ENCODE measurements around the gene PDE1A.

- TF ChIP-seq, protein P1, sequence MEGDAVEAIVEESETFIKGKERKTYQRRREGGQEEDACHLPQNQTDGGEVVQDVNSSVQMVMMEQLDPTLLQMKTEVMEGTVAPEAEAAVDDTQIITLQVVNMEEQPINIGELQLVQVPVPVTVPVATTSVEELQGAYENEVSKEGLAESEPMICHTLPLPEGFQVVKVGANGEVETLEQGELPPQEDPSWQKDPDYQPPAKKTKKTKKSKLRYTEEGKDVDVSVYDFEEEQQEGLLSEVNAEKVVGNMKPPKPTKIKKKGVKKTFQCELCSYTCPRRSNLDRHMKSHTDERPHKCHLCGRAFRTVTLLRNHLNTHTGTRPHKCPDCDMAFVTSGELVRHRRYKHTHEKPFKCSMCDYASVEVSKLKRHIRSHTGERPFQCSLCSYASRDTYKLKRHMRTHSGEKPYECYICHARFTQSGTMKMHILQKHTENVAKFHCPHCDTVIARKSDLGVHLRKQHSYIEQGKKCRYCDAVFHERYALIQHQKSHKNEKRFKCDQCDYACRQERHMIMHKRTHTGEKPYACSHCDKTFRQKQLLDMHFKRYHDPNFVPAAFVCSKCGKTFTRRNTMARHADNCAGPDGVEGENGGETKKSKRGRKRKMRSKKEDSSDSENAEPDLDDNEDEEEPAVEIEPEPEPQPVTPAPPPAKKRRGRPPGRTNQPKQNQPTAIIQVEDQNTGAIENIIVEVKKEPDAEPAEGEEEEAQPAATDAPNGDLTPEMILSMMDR (conservative IDR thresholded peaks at IDR 0.05; ENCODE audit: low read depth, low read length), result peak; percentile 63
- peak; percentile 75 for TF ChIP-seq RAD21 (IDR thresholded peaks at IDR 0.05; ENCODE audit: low read length)
- TF ChIP-seq FOS (IDR thresholded peaks at IDR 0.05; ENCODE audit: low read depth, low read length), result no peak
- TF ChIP-seq POLR2A (IDR thresholded peaks at IDR 0.05; ENCODE audit: low read depth, low read length), result no peak
- TF ChIP-seq RCOR1 (IDR thresholded peaks at IDR 0.05; ENCODE audit: insufficient replicate concordance, low read length), result no peak
- peak; percentile 43 for TF ChIP-seq SMC3 (IDR thresholded peaks at IDR 0.05; ENCODE audit: low read depth, low read length)
- no peak for TF ChIP-seq MAFK (IDR thresholded peaks at IDR 0.05; ENCODE audit: low read depth, low read length)
- TF ChIP-seq MAZ (IDR thresholded peaks at IDR 0.05; ENCODE audit: borderline replicate concordance, low read depth, low read length), result no peak
- TF ChIP-seq BHLHE40 (IDR thresholded peaks at IDR 0.05; ENCODE audit: low read depth, low read length), result no peak
Observed at GRCh38 chr2:182132605-182133004, 294.2 kb downstream of the PDE1A start.
